ENCODE results near the gene CRIP1.

DNA sequence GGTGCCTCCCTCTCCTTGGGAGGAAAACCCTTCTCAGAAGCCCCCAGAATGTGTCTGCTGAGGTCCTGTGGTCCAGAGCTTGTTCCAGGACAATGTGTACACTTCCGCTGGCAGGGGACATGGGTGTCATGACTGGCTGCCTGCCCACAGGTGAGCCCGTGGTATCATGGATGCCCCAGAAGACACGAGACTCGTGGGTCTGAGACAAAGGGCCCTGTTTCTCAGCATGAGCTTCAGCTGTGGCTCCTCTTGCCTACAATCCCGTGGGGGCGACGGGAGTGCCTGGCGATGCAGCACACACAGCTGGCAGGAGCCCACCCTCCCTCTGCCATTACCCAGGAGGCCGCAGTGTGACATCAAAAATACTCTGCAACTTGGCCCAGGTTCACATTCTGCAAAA is 46.7 kb downstream of the CRIP1 start:
- TF ChIP-seq EZH2 (IDR thresholded peaks at IDR 0.05; ENCODE audit: borderline replicate concordance, low read depth, low read length, severe bottlenecking) (no peak), JUN (IDR thresholded peaks at IDR 0.05; ENCODE audit: borderline replicate concordance, insufficient read depth, insufficient read length, low read depth) (no peak), POLR2A (IDR thresholded peaks at IDR 0.05; ENCODE audit: low read depth, low read length) (no peak), FOS (IDR thresholded peaks at IDR 0.05; ENCODE audit: borderline replicate concordance, insufficient read depth, low read length) (no peak)
- TF ChIP-seq, protein P1, sequence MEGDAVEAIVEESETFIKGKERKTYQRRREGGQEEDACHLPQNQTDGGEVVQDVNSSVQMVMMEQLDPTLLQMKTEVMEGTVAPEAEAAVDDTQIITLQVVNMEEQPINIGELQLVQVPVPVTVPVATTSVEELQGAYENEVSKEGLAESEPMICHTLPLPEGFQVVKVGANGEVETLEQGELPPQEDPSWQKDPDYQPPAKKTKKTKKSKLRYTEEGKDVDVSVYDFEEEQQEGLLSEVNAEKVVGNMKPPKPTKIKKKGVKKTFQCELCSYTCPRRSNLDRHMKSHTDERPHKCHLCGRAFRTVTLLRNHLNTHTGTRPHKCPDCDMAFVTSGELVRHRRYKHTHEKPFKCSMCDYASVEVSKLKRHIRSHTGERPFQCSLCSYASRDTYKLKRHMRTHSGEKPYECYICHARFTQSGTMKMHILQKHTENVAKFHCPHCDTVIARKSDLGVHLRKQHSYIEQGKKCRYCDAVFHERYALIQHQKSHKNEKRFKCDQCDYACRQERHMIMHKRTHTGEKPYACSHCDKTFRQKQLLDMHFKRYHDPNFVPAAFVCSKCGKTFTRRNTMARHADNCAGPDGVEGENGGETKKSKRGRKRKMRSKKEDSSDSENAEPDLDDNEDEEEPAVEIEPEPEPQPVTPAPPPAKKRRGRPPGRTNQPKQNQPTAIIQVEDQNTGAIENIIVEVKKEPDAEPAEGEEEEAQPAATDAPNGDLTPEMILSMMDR (IDR thresholded peaks at IDR 0.05; ENCODE audit: extremely low read depth in 1 of 2, insufficient read depth in 1 of 2, low read depth in 1 of 2, low read length in 2 of 2), result no peak

Data from endothelial cell of umbilical vein (primary cell).